Panc1 (cell line): ENCODE measurements around the gene RBKS. TPM values are rescaled to one million over a fixed set of nuclear protein-coding genes. Genes with fewer than 3 reads are reported as not detected.

Source experiments
- ATAC-seq: fragments of 200-7000 bp; cut with Tn5 transposase; 2 replicates; pipeline ENCODE4 v1.9.1; 2020; ENCODE audit warnings: mild to moderate bottlenecking, moderate library complexity
- BruUV-seq: library from RNA; stranded (reverse); fragments of 400-500 nt; replicated peaks from 2 replicates; lab custom pipeline; 2021; lab: Mats Ljungman, UMichigan
- CTCF ChIA-PET: fragments of 300-600 bp; sonication (Branson Sonifier 250); formaldehyde crosslinking; loops from one replicate; lab custom pipeline; 2022; ENCODE audit warnings: antibody characterized with exemption; lab: Charles Lee
- POLR2A ChIA-PET: fragments of 300-600 bp; sonication (Branson Sonifier 250); formaldehyde crosslinking; loops from one replicate; lab custom pipeline; 2022; ENCODE audit warnings: antibody characterized with exemption; lab: Charles Lee
- DNase-seq: peaks from one replicate; pipeline ENCODE4 v3.0.0-alpha.2; 2010; ENCODE audit warnings: low read depth, low spot score
- H3K27ac ChIP-seq: 2 replicates; pipeline ENCODE4 v1.5.1; 2011; ENCODE audit warnings: mild to moderate bottlenecking, low read length, inconsistent platforms
- H3K27me3 ChIP-seq: fragments of 200-500 bp; sonication (Bioruptor generic); 2 replicates; pipeline ENCODE4 v1.6.0; 2014; ENCODE audit warnings: low read length, inconsistent platforms; ENCODE audit not compliant: control insufficient read depth, insufficient read depth
- H3K36me3 ChIP-seq: fragments of 200-500 bp; sonication (Bioruptor generic); 2 replicates; pipeline ENCODE4 v1.5.1; 2014; ENCODE audit warnings: inconsistent platforms, mild to moderate bottlenecking, low read length, moderate library complexity; ENCODE audit not compliant: control insufficient read depth, insufficient read depth
- H3K4me1 ChIP-seq: 2 replicates; pipeline ENCODE4 v1.5.1; 2011; ENCODE audit warnings: inconsistent platforms, mild to moderate bottlenecking, low read length, moderate library complexity; ENCODE audit not compliant: control insufficient read depth, insufficient read depth
- H3K4me3 ChIP-seq, 2 experiments: 2 replicates each; pipeline ENCODE4 v1.5.1; 2011 to 2012; ENCODE audit warnings: low read depth in 2 of 2, low read length in 2 of 2, mild to moderate bottlenecking in 2 of 2, inconsistent platforms in 1 of 2, moderate library complexity in 1 of 2
- H3K9me3 ChIP-seq: fragments of 200-500 bp; sonication (Bioruptor generic); 2 replicates; pipeline ENCODE4 v1.5.1; 2014; ENCODE audit warnings: low read depth, mild to moderate bottlenecking, inconsistent platforms, low read length, moderate library complexity; ENCODE audit not compliant: control insufficient read depth, insufficient read depth
- CTCF ChIP-seq: fragments of 450-650 bp; IDR thresholded peaks from 2 replicates; pipeline ENCODE4 v1.5.1; 2017; ENCODE audit warnings: mild to moderate bottlenecking
- POLR2AphosphoS5 ChIP-seq: IDR thresholded peaks from 2 replicates; pipeline ENCODE4 v1.6.1; 2012; ENCODE audit warnings: mild to moderate bottlenecking, low read depth, low read length, moderate library complexity
- REST ChIP-seq, 2 experiments: IDR thresholded peaks; 2 replicates each; pipeline ENCODE4 v1.6.1; 2011 to 2012; ENCODE audit warnings: low read depth in 2 of 2, control low read depth in 1 of 2, low read length in 1 of 2, mild to moderate bottlenecking in 1 of 2, moderate library complexity in 1 of 2; ENCODE audit not compliant: insufficient read depth in 1 of 2
- SIN3A ChIP-seq: IDR thresholded peaks from 2 replicates; pipeline ENCODE4 v1.6.1; 2012; ENCODE audit warnings: low read depth, mild to moderate bottlenecking, low read length, moderate library complexity, borderline replicate concordance; ENCODE audit not compliant: insufficient read depth
- TCF7L2 ChIP-seq: IDR thresholded peaks from 2 replicates; pipeline ENCODE4 v1.6.1; 2011; ENCODE audit warnings: mild to moderate bottlenecking, low read depth, low read length, inconsistent platforms
- in situ Hi-C: cut with HindIII; loops from 2 replicates; pipeline ENCODE4 v1.10.0; 2016; ENCODE audit warnings: low sequenced_read_pairs, low pct_unique_long_range_greater_than_20kb
- intact Hi-C: fragments of 100-400 bp; cut with micrococcal nuclease; formaldehyde crosslinking; loops from one replicate; pipeline ENCODE4 v1.10.0; 2022; ENCODE audit not compliant: unreplicated experiment
- total RNA-seq: library from RNA; stranded (reverse); gene quantifications from one replicate; pipeline ENCODE4 v1.2.1, GENCODE V29; 2021; ENCODE audit not compliant: unreplicated experiment

The RBKS gene
- total RNA-seq, 1 experiment from 2014 or later: 2.2 TPM

GRCh38 chr2:27829791-27830190 is 60.4 kb downstream of the RBKS start:
- H3K9me3 ChIP-seq: no peaks in the 10 kb centered on the region
- no TSS peak for BruUV-seq
- CTCF ChIA-PET: no interaction called here
- no peaks in the 10 kb centered on the region for H3K36me3 ChIP-seq
- POLR2A ChIA-PET: no interaction called here
- ATAC-seq (no peak), DNase-seq (no peak)
- H3K4me3 ChIP-seq: no peak overlapping the region
- TF ChIP-seq POLR2AphosphoS5 (no peak), CTCF (no peak), SIN3A (no peak), TCF7L2 (no peak), REST (IDR thresholded peaks at IDR 0.05; ENCODE audit: insufficient read depth in 1 of 2, low read depth in 2 of 2, low read length in 1 of 2) (no peak)
- in situ Hi-C loops (no loop called here), intact Hi-C loops (no loop called here)
- H3K27me3 ChIP-seq: no peaks in the 10 kb centered on the region
- no peaks in the 10 kb centered on the region for H3K4me1 ChIP-seq
- H3K27ac ChIP-seq: no peak overlapping the region

GRCh38 chr2:27828305-27828704 is 61.9 kb downstream of the RBKS start:
- Histone ChIP-seq H3K27me3 (no peaks in the 10 kb centered on the region), H3K9me3 (no peaks in the 10 kb centered on the region), H3K4me1 (no peaks in the 10 kb centered on the region), H3K36me3 (no peaks in the 10 kb centered on the region), H3K27ac (no peak overlapping the region), H3K4me3 (no peak overlapping the region)
- DNase-seq (no peak), ATAC-seq (no peak)
- ChIA-PET CTCF (no interaction called here), POLR2A (no interaction called here)
- no TSS peak for BruUV-seq
- no peak for TF ChIP-seq SIN3A
- TF ChIP-seq REST (IDR thresholded peaks at IDR 0.05; ENCODE audit: insufficient read depth in 1 of 2, low read depth in 2 of 2, low read length in 1 of 2): no peak
- TF ChIP-seq TCF7L2: no peak
- TF ChIP-seq POLR2AphosphoS5: no peak
- TF ChIP-seq CTCF: no peak
- intact Hi-C loops (no loop called here), in situ Hi-C loops (no loop called here)
